Adrenal gland (tissue), 12 donors: ENCODE results near the gene DCC. TPM values are rescaled to one million over a fixed set of nuclear protein-coding genes. Genes with fewer than 3 reads are reported as not detected.

Experiments used
- DNase-seq, 7 donors: peaks; one replicate each; pipeline ENCODE4 v3.0.0-alpha.2; 2019 to 2020
- H3K27ac ChIP-seq, 5 donors: fragments of 200-600 bp; sonication (generic) in 4 of 5; 1 replicate in 3 of 5; 2 replicates in 2 of 5; pipeline versions ENCODE4 v1.5.1 to v1.8.0; 2016 to 2020; ENCODE audit warnings: mild to moderate bottlenecking in 1 of 5
- H3K27me3 ChIP-seq: fragments of 200-600 bp; 2 replicates; pipeline ENCODE4 v1.8.0; 2021
- H3K36me3 ChIP-seq, 2 donors: fragments of 200-600 bp; replicated peaks in 1 of 2; 1 replicate in 1 of 2; 2 replicates in 1 of 2; pipeline versions ENCODE4 v1.5.1 to v1.8.0; 2018 to 2022
- H3K4me1 ChIP-seq, 2 donors: fragments of 200-600 bp; replicated peaks in 1 of 2; 1 replicate in 1 of 2; 2 replicates in 1 of 2; pipeline versions ENCODE4 v1.5.1 to v1.8.0; 2018 to 2021
- H3K4me3 ChIP-seq, 4 donors: fragments of 200-600 bp; sonication (generic) in 3 of 4; one replicate each; pipeline ENCODE4 v1.5.1; 2016 to 2018
- H3K9me3 ChIP-seq, 3 donors: fragments of 200-600 bp; sonication (generic) in 1 of 3; replicated peaks in 1 of 3; 1 replicate in 2 of 3; 2 replicates in 1 of 3; pipeline versions ENCODE4 v1.5.1 to v1.8.0; 2016 to 2021
- CTCF ChIP-seq, 6 experiments: fragments of 450-650 bp in 4 of 6; fragments of 200-600 bp in 2 of 6; sonication (generic) in 1 of 6; IDR thresholded peaks; 1 replicate in 5 of 6; 2 replicates in 1 of 6; pipeline versions ENCODE4 v1.5.1 to v1.8.0; 2016 to 2021; ENCODE audit warnings: antibody characterized with exemption in 6 of 6, mild to moderate bottlenecking in 2 of 6, moderate library complexity in 1 of 6
- POLR2A ChIP-seq, 2 donors: fragments of 450-650 bp; IDR thresholded peaks; one replicate each; pipeline ENCODE4 v1.6.1; 2017; ENCODE audit warnings: antibody characterized with exemption in 2 of 2, mild to moderate bottlenecking in 2 of 2, moderate library complexity in 1 of 2
- WGBS, 4 donors: extraction: QIAGEN DNeasy Blood & Tissue Kit in 2 of 4; methylation state at CpG; one replicate each; pipeline versions ENCODE4 v1.1.5 to v1.1.7; 2013 to 2017; 5-methylcytosine and 5-hydroxymethylcytosine counted together
- intact Hi-C, 2 donors: fragments of 100-400 bp; cut with DNase I; formaldehyde crosslinking; loops; one replicate each; pipeline versions ENCODE4 v1.14.1 to v1.15.0; 2022 to 2023
- polyA plus RNA-seq, 3 donors: library from polyadenylated mRNA; stranded (reverse); fragments of 200-250 nt in 2 of 3; fragments of 350-450 nt in 1 of 3; fragmentation: Illumina TruSeq in 1 of 3; extraction: RNeasy Lipid Tissue Mini Kit (QIAGEN cat#74804) in 1 of 3; gene quantifications; one replicate each; pipeline ENCODE4 v1.2.3, GENCODE V29; 2013 to 2014
- total RNA-seq, 9 donors: library from RNA; depleted of rRNA in 4 of 9; stranded (reverse); fragments of >200 nt in 4 of 9; fragments of 120-200 nt in 1 of 9; fragmentation: NEBNext Ultra II Directional in 1 of 9; extraction: Animal tissue kit (Norgen Biotek cat#: 25700) in 1 of 9; gene quantifications; one replicate each; pipeline versions ENCODE4 v1.1.0 to v1.2.4, GENCODE V29; 2013 to 2023
- donor health status: healthy with polysubstance abuse.
- donor health status: Bipolar disorder and iron deficiency.
- donor health status: DM: yes; HTN: yes; CAD: no.
- donor health status: DM: no; HTN: no; CAD: no.
- donor health status: DM: no; HTN: no; CAD: no.
- donor health status: DM: yes; HTN: yes; CAD: no.

DCC gene
- total and polyA plus RNA-seq, 12 donors = 0.33 to 3.5 (median 1.1) TPM; not detected in 1

- intact Hi-C loops = no loop called here
- Histone ChIP-seq H3K27me3 (no peaks in the 10 kb centered on the region), H3K4me3 (no peak overlapping the region), H3K4me1 (no peaks in the 10 kb centered on the region), H3K36me3 (no peaks in the 10 kb centered on the region), H3K27ac (no peak overlapping the region), H3K9me3 (no peaks in the 10 kb centered on the region)
- no peak for TF ChIP-seq CTCF (IDR thresholded peaks at IDR 0.05)
- TF ChIP-seq POLR2A (IDR thresholded peaks at IDR 0.05) = no peak
- DNase-seq = no peak
These were observed 610.2 kb downstream of the DCC start for GRCh38 chr18:52950155-52950554.

- no peak for DNase-seq
- TF ChIP-seq CTCF (IDR thresholded peaks at IDR 0.05) (no peak), POLR2A (IDR thresholded peaks at IDR 0.05) (no peak)
- Histone ChIP-seq H3K4me3 (no peak overlapping the region), H3K27me3 (no peaks in the 10 kb centered on the region), H3K27ac (no peak overlapping the region), H3K36me3 (no peaks in the 10 kb centered on the region), H3K4me1 (no peaks in the 10 kb centered on the region), H3K9me3 (no peaks in the 10 kb centered on the region)
- 32 to 40% (median 36%) methylated on average over 3 of the region's 3 CpGs for WGBS, 4 donors
- intact Hi-C loops = no loop called here
These were observed 613.4 kb downstream of the DCC start for GRCh38 chr18:52953387-52953786.

GRCh38 chr18:52963481-52963880 lies 623.5 kb downstream of the DCC start:
- Histone ChIP-seq H3K4me3 (no peak overlapping the region), H3K9me3 (no peaks in the 10 kb centered on the region), H3K27me3 (no peaks in the 10 kb centered on the region), H3K4me1 (no peaks in the 10 kb centered on the region), H3K27ac (no peak overlapping the region), H3K36me3 (no peaks in the 10 kb centered on the region)
- TF ChIP-seq POLR2A (IDR thresholded peaks at IDR 0.05) (no peak), CTCF (IDR thresholded peaks at IDR 0.05) (no peak)
- intact Hi-C loops = no loop called here
- DNase-seq = no peak
- 69 to 75% (median 71%) methylated on average over 2 of the region's 2 CpGs for WGBS, 4 donors

- DNase-seq = no peak
- H3K9me3 ChIP-seq = no peaks in the 10 kb centered on the region
- H3K4me1 ChIP-seq = no peaks in the 10 kb centered on the region
- H3K36me3 ChIP-seq = no peaks in the 10 kb centered on the region
- no peak overlapping the region for H3K27ac ChIP-seq
- H3K27me3 ChIP-seq = no peaks in the 10 kb centered on the region
- 75 to 83% (median 79%) methylated on average over 2 of the region's 2 CpGs for WGBS, 4 donors
- TF ChIP-seq POLR2A (IDR thresholded peaks at IDR 0.05) (no peak), CTCF (IDR thresholded peaks at IDR 0.05) (no peak)
- no peak overlapping the region for H3K4me3 ChIP-seq
- intact Hi-C loops = no loop called here
These were observed 630.7 kb downstream of the DCC start for GRCh38 chr18:52970686-52971085.
